NCI-H2196 (cell line): Measurements from ENCODE around the gene ZBTB40.

Experiments used
- DNase-seq: peaks from one replicate; lab custom pipeline; 2025; ENCODE audit not compliant: unreplicated experiment; lab: John Stamatoyannopoulos, UW

ZBTB40 gene

DNA sequence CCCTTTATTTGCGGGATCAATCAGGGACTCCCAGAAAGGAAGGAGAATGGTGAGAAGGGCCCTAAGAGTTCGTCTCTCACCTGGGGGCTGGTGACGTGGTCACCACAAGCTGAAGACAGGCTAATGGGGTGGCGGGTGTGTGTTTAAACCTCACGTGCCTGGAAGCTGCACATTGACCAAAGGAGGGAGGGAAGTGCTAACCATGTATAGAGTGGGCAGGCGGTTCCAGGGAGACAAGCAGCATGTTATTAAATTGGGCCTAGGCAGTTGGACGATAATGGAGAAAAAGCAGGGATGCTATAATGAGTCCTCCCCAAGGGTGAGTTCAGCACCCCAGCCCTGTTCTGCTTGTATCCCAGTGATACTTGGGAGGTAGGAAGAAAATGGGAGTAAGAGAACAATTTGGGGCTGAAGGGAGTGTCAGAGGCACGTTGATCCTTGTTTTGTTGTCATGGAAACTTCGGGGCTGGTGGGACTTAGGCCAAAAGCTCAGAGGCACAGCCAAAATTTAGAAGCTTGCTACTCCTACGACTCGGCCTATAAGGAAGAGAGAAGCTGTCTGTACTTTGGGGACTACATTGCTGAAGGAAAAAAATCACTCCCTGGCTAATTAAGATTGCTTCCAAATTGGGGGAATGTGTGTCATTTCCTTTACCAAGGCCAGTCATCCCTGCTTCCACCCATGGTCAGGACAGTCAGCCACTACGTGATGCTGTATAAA is 78.4 kb downstream of the ZBTB40 start:
- DNase-seq, result no peak

- DNase-seq, result no peak
Measured at GRCh38 chr1:22530715-22531114, 79.1 kb downstream of the ZBTB40 start.

- no peak for DNase-seq
Measured at GRCh38 chr1:22531251-22531650, 79.6 kb downstream of the ZBTB40 start.

GRCh38 chr1:22533244-22533895 is 81.7 kb downstream of the ZBTB40 start:
- DNase-seq, result no peak

- no peak for DNase-seq
Measured at GRCh38 chr1:22534951-22535350, 83.3 kb downstream of the ZBTB40 start.

GRCh38 chr1:22535399-22535798 is 83.7 kb downstream of the ZBTB40 start:
- DNase-seq, result no peak

GRCh38 chr1:22536506-22536905 is 84.9 kb downstream of the ZBTB40 start:
- DNase-seq, result no peak

DNA sequence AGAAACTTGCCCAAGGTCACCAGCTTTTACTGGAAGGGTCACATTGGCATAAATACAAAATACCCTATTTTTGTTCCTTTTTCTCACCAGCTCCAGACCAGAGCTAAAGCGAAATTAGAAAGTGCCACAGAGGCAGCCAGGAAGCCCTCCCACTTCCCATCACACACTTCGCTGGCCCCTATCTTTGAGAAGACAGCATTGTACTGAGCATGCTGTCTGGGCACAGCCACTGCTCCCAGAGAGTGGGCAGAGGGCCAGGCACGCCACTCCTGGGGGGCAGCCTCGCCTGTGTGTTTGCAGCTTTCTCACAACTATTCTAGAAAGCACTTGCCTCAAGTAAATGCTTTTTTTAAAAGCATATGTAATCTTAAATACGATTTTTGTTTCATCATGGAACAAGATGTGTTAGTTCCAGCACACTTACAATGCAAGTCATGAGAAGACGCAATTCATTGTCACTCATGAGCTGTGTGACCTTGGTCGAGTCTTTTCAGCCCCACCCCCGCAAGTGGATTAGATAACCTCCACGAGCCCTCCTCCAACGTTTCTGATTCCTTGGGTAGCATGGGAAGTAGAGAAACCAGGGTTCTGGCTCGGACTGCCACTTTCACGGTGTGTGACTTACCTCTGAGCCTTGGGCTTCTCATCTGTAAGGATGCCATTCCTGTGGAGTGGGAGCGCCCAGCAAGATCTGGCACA is 85.9 kb downstream of the ZBTB40 start:
- DNase-seq, result no peak

- DNase-seq, result no peak
Measured at GRCh38 chr1:22539510-22540118, 88.0 kb downstream of the ZBTB40 start.

DNA sequence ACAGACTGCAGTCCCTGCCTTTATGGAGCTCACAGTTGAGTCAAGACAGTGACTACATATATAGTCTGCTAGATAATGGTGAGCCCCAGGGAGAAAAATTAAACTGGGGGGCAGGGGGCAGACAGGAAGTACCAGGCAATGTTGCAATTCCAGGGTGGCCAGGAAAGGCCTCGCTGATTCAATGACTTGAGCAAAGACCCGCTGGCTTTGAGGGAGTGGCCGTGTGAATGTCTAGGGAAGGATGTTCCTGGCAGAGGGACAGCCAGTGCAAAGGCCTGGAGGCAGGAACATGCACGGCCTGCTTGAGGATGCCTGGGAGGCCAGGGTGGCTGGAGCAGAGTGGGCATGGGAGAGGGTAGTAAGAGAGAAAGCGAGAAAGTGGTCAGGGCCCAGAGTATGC is 88.7 kb downstream of the ZBTB40 start:
- DNase-seq, result no peak

DNA sequence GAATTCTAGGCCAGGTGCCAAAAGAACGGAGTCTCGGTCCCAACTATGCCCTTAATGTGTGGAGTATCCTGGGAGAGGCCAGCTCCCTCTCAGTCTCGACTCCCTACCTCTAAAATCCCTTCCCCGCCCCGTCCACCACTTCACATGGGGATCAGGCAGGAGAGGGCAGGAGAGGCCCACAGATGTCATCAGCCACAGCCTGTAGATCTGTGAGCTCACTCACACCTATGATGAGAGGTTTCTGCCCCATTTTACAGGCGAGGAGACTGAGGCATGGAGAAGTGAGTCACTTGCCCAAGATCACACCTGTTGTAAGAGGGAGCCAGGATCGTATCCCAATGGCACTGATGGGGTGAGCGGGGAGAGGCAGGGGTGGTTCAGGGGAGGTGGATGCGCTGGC is 91.2 kb downstream of the ZBTB40 start:
- DNase-seq, result no peak

DNA sequence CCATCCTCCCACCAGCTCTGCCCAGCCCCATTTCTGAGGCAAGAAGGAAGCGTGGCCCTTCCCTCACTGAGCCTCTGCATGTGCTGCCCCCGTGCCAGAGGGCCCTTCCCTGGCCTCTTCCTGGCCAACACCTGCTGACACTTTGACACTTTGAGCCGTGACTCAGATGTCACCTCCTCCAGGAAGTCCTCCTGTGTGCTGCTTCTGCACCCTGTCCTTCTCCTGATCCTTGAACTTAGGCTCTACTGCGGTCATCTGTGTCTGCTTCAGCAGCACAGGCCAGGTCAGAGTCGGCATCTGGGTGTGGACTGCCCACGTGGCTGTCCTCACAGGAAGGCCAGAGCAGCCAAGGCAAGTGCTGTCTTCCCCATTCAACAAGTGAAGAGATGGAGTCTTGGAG is 92.0 kb downstream of the ZBTB40 start:
- no peak for DNase-seq

DNA sequence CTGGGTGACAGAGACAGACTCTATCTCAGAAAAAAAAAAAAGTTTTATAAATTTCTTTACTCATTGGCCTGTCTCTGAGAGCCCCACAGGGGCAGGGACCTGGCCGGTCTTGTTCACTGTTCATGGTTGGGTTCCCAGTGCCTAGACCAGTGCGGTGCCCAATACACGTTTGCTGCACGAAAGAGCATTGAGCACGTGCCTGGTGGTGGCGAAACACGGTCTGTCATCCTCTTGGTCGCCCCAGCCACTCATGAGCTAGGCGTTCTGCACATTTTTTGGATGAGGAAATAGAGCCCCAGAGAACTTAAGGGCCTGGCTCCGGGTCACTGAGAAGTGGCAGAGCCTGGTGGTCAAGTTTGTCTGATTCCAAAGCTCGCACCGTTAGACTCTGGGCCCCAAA is 93.0 kb downstream of the ZBTB40 start:
- DNase-seq, result no peak

DNA sequence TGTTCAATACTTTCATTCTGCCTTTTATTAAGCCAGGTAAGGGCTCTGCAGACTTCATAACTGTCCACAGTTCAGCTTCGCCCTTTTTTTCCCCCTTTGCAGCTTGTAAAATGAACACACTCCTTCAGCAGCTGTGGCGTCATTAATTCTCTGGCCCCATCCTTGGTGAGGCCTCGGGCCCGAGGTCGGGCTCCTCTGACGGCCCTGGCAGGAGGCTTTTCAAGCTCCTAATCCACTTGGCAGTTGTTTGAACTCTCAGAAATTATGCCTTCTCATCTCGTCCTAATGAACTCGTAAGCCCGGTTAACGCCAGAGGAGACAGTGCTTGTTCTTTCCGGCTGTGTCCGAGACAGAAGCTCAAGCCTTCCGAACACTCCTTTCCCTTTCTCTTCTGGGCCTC is 93.5 kb downstream of the ZBTB40 start:
- no peak for DNase-seq

GRCh38 chr1:22547186-22547817 is 95.7 kb downstream of the ZBTB40 start:
- DNase-seq, result no peak

GRCh38 chr1:22547818-22548462 is 96.3 kb downstream of the ZBTB40 start:
- DNase-seq, result no peak

DNA sequence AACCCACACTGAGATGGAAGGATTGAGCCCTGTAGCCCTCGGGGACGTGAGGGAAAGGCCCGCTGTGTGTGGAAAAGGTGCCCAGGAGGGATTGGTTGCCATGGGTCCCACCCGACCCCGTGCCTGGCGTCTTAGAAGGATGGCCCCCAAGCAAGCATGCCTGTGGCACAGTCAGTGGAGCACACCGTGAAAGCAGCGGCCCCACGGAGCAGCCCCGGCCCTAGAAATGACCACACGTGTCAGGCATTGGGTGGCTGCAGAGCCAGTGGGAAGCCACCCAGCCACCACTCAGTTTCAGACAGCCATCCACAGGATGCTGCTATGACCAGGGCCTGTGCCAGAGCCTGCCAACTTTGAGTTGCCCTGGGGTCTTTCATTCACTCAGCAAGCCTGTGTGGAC is 98.4 kb downstream of the ZBTB40 start:
- no peak for DNase-seq

DNA sequence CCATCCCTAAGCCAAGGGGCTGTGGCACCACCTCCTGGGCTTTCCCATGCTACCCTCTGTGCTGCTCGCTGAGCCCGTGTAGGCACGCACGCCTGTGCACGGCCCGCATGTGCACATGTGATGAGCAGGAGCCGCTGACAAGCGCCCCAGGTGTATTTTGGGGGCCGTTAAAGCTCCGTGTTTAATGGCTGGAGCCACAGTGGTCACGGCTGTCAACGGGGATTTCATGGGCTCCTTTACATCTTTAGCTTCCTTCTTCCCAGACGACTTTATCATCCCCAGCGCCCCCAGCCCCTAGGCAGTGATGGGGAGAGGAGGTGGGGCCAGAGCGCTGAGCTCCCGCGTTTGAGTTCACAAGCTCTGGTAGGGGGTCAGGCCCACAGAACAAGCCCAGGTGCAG is 99.9 kb downstream of the ZBTB40 start:
- no peak for DNase-seq

DNA sequence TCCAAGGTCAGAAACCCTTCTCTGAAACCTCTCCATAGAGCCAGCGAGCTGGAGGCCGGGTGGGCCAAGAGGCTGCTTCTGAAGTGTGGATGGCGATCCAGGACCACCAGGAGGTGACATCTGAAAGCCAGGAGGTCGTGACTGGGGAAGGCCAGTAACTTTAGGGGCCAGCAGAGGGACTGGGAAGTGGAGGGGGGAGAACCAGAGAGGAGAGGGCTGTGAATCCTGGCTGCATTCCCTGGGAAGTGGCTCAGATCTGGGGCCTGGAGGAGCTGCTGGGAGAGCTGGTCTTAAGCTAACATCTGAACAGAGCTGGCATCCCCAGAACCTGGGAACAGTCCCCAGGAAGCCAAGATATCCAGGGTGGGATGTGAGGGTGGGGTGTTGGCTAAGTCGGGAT is 100.4 kb downstream of the ZBTB40 start:
- no peak for DNase-seq

DNA sequence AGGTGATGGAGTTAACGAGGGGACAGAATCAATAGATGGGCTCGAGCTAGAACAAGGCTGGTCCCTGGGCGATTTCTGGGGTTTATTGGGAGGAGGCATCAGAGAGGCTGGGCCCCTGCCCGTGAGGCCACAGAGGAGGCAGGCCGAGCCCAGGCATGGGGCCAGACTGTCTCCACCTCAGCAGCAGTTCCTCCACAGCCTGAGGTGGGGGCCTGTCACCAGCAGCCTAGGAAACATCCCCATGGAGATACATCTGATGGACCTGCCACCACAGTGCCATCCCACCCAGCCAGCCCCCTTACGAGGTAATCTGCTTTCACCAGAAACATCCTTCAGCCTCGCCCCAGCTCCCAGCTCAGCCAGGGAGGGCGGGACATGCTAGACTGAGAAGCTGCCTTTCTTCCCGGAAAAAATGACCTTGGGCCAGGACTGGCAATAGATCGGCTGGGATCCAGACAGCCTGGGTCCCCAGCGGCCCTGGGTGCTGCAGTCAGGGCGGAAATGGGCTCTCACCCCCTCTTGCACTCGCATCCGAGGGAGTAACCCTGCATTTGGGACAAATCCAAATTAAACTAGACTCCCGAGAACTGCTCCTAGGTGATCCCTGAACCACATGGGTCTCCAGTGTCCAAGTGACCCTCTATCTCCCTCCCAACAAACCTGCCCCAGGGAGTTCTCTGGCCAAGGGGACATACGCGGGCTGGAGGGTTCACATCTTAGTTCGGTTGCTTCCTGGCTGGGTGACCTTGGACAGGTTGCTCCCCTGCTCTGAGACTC is 101.6 kb downstream of the ZBTB40 start:
- no peak for DNase-seq
